Activated T-cell treated with anti-CD3 and anti-CD28 coated beads for 4 hours (primary cell): Measurements from ENCODE around the gene ATP9A.
"Not testable (repeated sequence)": the region's sequence is repeated elsewhere in the genome, so short reads cannot be mapped to it uniquely, and the experiment has no call there.

ENCODE experiments used
- DNase-seq: peaks from one replicate; pipeline ENCODE4 v3.0.0-alpha.2; 2020

Gene ATP9A, protein sequence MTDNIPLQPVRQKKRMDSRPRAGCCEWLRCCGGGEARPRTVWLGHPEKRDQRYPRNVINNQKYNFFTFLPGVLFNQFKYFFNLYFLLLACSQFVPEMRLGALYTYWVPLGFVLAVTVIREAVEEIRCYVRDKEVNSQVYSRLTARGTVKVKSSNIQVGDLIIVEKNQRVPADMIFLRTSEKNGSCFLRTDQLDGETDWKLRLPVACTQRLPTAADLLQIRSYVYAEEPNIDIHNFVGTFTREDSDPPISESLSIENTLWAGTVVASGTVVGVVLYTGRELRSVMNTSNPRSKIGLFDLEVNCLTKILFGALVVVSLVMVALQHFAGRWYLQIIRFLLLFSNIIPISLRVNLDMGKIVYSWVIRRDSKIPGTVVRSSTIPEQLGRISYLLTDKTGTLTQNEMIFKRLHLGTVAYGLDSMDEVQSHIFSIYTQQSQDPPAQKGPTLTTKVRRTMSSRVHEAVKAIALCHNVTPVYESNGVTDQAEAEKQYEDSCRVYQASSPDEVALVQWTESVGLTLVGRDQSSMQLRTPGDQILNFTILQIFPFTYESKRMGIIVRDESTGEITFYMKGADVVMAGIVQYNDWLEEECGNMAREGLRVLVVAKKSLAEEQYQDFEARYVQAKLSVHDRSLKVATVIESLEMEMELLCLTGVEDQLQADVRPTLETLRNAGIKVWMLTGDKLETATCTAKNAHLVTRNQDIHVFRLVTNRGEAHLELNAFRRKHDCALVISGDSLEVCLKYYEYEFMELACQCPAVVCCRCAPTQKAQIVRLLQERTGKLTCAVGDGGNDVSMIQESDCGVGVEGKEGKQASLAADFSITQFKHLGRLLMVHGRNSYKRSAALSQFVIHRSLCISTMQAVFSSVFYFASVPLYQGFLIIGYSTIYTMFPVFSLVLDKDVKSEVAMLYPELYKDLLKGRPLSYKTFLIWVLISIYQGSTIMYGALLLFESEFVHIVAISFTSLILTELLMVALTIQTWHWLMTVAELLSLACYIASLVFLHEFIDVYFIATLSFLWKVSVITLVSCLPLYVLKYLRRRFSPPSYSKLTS

DNA sequence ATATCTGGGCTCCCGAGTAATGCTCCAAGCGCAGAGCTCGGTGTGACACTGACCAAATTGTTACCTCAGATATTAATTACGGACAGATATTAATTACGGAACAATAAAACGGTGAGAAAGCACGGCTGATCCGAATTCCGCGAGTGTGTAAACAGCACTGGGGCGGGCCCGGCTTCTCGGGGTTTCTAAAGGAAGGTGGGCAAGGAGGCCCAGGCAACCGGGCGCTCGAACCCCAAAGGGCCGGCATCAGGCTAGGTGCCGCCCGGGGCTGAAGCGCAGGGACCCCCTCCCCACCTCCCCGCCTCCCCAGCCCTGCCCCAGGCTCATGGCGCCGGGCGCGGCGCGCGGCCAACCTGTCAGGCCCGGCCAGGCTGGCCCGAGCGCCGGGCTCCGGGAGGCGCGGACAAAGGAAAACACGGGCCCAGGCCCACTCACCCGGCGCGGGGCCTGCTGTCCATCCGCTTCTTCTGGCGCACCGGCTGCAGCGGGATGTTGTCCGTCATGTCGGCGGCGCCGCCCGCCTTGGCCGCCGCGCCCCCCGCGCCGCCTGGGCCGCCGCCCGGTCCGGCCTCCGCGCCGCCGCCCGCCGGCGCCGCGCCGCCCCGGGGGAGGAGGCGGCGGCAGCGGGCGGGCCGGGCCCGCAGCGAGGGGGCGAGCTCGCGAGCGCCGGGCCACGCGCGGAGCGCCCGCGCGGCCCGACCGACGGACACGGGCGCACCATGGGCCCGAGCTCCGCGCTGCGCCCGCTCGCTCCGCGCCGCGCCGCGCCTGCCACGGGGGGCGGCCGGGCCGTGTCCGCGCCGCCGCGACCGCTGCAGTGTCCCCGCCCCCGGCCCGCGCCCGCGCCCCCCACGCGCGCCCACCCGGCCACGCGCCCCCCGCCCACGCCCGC lies at the start of gene ATP9A:
ATP9A (minus strand) TSS at position 524 of the 892 bp plus-strand sequence; CDS start at position 503, 21 bp downstream.
- no peak for DNase-seq

DNA sequence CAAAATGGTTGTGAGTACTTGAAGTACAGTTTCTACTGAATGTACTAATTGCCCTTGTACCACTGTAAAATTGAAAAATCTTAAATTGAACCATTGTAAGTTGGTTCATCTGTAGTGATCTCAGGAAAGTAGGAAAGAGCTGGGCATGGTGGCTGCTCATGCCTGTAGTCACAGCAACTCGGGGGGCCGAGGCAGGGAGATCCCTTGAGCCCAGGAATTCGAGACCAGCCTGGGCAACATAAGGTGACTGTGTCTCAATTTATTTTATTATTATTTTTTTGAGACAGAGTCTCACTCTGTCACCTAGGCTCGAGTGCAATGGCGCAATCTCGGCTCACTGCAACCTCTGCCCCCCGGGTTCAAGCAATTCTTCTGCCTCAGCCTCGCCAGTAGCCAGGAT lies 48.7 kb upstream of the ATP9A start:
- not testable (repeated sequence) for DNase-seq

DNA sequence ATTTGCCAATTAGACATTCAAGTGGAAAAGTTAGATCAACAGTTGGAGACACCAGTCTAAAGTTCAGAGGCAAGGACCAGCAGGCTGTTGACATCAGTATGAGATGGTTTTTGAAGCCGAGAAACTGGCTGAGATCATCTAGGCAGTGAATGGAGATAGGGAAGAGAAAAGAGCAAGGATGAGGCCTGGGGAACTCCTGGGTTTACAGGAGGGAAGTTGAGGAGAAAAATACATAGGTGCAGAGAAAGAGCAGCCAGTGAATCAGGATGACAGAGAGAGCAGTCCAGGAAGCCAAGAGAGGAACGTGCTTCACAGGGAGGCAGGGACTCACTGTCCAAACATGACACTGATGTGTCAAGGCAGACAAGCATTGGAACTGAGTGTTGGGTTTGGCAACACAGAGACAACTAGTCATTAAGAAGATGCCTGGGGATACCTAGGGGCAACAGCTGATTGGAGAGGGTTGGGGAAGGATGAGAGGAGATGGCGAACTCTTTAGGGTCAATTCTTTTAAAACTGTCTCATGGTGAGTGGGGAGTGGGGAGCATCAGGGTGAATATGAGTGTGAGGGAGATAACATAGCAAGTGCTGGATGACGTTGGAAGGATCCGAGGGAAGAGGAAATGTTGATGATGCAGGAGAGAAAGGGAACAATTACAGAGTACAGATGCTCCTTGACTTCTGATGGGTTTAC lies 47.3 kb upstream of the ATP9A start:
- no peak for DNase-seq

DNA sequence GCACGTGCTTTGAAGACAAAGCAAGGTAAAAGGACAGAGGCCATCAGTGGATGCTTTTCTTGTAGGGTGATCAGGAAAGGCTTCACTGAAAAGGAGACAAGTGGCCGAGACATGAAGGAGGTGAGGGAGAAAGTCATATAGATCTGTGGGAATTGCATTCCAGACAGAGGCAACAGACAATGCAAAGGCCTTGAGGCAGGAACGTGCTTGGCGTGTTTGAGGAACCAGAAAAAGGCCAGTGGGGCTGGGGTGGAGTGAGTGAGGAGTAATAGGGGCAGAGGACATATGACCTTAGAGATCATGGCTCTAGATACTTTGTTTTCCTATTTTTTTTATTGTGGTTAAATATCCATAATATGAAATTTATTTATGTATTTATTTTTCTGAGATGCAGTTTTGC lies 44.7 kb upstream of the ATP9A start:
- DNase-seq = no peak

DNA sequence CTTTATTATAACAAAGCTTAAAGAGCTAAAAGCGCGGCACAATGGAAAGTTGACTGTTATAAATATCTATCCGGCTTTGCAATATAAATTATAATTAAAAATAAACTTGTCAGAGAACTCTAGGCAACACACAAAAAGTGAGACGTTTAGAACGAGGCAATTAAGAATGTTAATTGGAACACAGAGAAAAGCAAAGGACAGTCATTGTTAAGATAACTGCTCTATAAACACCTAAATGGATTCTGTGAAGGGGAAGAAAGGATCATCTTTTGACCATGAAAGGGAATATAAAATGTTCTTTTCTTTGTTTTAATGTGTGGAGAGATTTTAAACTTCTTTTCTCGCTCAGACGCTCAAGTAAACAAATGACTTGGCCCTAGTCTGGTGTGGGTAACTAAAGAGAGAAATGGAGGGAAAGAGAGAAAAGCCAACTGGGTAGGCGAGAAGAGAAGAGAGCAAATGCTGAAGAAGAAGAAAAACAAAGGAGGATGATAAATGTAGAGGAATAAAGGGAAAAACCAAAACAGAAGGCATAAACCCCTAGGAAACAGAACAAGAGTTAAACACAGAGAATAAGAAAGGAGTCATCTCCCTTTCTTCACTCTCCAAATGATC lies 43.4 kb upstream of the ATP9A start:
- no peak for DNase-seq

DNA sequence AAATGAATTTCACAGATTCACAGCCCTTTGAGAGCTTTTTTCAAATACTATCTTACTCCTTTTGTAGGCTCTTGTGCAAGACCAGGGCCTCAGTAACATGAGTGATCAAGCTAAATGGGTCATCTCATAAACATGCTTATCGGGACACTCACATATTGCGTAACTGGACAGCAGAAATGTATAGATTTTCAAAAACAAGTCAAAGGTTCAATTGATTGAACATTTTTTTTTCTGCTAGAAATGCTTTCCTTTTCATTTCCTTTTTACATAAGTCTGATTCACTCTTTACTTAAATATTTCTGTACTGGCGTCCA lies 42.8 kb upstream of the ATP9A start:
- DNase-seq = no peak

DNA sequence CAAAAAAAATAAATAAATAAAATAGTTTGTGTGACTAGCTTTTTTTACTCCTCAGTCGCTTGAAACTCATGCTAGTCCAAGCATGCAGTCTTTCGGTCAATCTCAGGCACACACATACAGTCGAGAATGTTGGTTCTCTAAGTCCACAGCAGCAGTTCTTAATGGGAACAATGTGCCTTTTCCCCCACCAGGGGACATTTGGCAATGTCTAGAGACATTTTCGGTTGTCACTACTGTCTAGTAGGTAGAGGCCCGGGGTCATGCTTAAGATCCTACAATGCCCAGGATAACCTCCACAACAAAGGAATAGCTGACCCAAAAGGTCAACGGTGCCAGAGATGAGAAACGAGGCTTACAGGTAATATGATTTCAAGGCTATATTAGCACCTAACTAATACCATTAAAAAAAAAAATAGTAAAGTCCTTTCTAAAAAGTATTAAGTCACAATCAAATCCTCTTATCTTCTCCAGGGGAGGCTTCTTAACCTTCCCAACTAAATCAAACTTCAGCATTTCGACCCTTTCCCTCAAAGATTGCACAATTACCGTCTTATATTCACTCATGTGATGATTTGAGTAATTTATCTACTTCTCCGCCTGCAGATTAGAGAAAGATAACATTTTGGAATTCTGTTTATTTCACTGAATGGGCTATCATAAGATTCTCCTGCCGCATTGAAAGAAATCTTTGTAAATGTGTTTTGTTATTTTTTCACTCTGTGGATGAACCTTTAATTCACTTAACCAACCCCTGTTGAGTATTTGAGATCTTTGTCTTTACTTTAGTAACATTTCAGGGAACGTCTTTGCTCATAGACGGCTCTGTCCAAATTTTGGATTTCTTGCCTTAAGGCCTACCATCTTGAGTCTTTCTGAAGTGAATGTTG lies 42.2 kb upstream of the ATP9A start:
- no peak for DNase-seq

DNA sequence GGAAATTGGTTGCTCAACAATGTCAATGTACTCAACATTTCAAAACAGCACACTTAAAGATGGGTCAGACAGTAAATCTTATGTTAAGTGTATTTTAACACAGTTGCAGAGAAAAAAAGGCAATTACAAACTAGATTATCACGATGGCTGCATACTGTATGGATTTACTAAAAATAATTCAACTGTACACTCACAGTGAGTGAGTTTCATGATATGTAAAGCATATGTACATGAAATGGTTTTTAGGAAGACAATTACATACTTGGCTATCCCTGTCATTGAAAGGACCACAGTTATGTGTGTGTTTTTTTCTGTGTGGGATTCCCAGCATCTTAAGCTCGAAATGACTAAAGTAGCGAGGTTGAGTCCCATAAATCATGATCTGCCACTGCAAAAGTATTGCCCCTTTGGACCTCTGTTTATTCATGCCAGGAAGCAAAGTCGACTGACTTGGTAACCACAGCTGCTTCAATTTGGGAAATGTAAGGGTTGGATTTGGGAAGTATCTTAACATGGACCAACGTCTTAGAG lies 39.6 kb upstream of the ATP9A start:
- no peak for DNase-seq

DNA sequence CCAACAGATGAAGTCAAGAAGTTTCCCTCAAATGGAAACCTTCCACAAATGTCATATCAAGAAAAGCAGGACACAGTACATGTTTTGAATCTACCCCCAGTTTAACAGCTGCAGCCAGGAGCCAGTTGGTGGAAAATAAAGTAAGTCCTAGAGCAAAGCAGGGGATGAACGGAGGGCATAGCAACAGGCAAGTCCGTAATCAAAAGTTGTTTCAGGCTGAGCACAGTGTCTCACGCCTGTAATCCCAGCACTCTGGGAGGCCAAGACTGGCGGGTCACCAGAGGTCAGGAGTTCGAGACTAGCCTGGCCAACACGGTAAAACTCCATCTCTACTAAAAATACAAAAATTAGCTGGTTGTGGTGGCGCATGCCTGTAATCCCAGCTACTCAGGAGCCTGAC lies 36.6 kb upstream of the ATP9A start:
- DNase-seq = no peak

DNA sequence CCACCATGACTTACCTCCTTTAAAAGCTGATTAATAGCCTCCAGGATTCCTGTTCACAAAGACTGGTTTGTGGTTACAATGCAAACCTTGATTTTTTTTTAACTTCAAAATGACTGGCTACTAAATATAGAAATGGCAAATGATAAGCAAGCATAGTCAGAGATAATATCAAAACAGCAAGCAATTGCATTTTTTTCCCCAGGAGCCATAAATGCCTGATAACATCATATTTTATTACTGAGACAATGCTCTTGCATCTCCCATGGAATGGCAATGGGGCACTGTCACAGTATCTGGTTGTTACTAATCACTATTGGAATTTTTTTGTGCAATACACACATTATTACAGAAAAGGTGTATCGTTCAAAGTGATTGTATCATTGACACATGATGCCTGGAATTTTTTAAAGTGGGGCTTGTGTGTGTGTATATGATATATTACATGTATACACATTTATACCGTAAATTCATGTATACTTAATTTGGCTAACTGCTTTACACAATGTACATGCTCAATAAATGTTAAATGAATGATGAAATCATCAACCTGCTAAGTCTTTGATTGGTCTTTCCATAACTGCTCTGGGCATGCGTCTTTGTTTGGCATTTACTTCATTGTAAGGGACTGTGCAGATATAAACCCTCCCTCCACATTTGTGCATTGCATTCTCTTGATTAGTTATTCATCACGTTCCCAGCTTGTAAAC lies 35.1 kb upstream of the ATP9A start:
- no peak for DNase-seq

DNA sequence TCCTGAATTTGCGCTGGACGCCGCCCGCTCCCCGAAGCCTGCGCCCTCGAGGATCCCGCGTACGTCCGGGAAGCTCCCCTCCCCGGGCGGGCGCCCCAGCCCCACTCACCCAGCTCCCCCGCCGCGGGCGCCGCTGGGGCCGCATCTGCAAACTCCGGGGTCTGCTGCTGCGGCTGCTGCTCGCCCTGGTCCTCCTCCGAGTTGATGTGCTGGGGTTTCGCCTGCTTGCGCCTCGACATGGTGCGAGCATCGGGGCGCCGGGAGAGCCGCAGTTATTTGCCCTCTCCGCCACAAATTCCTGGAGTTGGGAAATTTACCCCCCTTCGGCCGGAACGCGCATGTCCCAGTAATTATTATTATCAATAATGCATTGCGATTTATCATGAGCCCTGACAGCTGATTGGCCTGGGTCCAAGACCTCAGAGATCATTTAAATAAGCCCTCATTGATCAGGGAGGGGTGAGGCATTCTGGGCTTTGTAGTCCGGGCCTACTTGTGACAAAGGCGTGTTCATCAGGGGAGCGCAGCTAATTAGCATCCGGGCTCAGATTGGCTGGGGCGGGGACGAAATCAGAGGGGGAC lies 34.1 kb upstream of the ATP9A start, which contains the start of gene SALL4:
SALL4 (minus strand) TSS at position 352 of the 582 bp plus-strand sequence; CDS start at position 239, 113 bp downstream.
- DNase-seq = no peak

DNA sequence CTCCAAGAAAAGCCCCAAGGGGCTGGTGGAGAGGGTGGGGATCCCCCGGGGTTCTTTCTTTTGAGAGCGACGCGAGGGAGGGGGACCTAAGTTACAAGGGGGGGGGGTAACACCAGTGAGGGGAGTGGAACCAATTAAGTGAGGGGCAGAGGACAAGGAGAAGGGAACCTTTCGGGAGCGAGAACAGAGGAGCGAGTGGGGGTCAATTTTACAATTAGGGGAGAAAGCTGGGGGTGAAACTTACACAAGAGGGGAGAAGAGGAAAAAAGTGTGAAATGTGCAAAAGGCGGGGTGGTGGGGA lies 33.6 kb upstream of the ATP9A start:
- no peak for DNase-seq

DNA sequence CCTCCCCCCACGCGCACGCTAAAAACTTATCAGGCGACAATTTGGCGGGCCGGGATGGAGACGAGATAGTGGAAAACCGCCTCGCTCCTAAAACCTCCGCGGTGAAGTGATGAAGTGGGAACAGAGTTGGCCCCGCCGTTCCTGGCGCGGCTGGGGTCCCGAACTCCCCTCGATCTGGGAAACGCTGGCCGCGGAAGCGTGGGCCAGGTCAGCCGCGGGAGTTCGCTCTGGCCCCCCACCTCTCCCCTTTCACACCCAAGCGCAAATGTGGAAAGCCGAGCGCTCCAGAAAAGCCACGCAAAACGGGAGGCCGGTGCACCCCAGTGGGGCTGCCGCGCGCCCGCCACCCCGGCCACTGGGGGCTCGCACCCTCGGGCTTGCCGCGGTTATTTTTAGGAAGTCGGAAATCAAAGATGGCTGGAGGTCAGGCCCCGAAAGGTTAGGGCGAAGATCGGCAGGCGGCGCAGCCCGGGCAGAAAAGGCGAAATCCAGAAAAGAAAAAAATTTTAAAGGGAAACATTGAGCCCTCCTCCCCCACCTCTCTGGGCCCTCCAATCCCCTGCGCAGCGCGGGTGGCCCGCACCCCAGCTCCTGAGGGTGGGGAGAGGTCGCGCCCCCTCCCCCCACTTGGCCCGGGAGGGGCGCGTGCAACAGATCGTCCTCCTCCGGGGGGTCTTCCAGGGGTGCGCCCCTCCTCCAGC lies 33.1 kb upstream of the ATP9A start:
- DNase-seq = no peak

DNA sequence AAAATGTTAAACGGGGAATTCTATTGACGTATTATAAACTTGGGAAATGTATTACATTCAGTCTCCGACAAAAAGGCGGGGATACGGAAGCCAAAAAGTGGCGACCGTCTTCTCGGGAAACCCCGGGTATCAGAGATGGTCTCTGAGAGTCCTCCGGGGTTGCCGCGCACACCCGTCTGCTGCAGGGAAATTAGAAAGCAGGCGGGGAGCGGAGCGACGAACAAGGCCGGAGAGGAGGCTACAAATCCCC lies 32.6 kb upstream of the ATP9A start:
- no peak for DNase-seq

DNA sequence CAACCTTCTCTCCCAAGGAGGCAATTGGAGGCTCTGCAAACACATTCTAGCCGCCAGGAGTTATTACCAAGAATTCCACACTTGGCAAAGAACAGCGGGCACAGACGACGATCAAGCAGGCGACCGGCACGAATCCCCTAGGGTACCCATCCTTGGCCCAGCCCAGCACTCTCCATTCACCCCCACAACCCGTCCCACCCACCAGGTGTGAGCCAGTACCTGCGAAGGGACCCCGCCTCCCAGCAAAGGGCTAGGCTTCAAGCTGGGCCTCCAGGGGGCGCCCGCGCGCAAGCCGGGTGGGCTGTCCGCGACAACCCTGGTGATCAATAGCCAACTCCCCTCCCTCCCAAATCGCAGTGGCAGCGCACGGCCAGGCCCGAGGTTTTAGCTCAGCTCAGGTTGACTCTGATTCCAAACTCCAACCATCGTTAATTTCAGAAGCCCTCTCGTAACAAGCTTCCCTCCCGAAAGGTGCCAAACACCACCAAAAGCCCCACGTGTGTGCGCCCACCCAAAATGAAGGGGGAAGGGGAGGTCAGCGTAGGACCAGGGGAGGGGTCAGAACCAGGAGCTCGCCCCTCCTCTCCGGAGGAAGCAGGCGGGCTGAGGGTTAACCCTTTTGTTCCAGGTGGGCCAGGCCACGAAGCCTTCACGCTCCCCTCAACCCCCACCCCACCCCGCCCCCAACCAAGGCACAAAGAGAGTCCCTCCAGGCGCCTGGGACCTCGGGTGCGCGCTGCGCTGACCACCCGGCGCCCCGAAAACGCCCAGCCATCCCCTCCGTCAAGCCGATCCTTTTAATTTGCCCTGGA lies 32.1 kb upstream of the ATP9A start:
- peak; percentile 29 for DNase-seq

DNA sequence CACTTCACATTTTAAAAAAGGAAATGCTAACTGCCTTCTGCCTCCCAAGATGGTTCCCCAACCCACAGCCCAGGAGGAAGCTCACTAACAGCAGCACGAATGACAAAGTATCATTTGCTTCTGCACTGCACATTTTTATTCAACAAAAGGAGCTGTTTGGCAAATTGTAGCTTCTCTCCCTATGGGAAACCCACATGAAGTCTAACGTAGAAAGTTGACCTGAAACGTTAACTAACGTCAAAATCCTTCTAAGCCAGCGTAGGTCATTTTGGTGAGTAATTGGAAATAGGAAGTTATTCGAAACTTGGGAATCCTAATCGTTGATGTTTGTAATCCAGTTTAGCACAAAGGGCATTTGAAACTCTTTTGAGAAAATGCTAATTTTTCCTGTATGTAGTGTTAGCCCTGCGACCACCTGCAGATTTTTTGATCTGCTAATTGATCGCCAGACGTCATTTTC lies 31.2 kb upstream of the ATP9A start:
- DNase-seq = no peak

DNA sequence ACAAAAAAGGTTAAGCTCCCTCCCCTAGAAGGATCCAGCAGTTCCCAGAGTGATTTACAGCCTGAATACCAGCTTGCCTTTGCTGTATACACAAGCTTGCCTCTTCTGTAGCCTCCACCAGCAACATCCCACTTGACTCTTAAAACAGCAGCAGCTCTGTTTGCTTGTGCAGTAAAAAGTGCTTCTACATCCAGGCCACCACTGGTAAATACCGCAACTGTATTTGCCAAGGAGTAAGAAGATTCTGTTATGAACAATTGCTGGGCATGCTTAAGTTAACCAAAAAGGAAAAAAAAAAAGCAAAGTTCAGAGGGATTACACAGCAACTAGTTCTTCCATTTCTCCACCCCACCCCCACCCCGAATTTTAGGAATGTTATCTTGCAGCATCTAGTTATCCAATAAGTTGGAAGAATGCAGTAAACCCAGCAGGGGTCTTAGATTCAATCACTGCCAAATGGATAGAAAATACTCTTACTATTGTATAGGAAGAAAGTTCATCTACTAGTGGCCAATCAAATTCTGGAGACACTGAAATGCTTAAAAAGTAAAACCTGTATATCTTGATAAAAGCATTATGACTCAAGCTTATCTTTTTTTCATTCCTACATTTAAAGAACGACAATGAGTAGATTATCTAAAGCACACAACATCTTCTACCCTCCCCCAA lies 29.3 kb upstream of the ATP9A start:
- no peak for DNase-seq
